GM18907 (cell line): ENCODE measurements around the gene ABCG4.
"Not testable (repeated sequence)": the region's sequence is repeated elsewhere in the genome, so short reads cannot be mapped to it uniquely, and the experiment has no call there.

Experiments used
- ATAC-seq: cut with Tn5 transposase; IDR thresholded peaks from one replicate; pipeline ENCODE4 v1.9.1; 2021; ENCODE audit warnings: mild to moderate bottlenecking, moderate library complexity; ENCODE audit not compliant: unreplicated experiment

ABCG4 gene

GRCh38 chr11:119149018-119149785, at the start of gene ABCG4:
Gene ABCG4 (plus strand): TSS chr11:119149052. CDS start chr11:119149966, 914 bp downstream.
- ATAC-seq, result no peak

- ATAC-seq, result no peak
Measured at GRCh38 chr11:119099711-119100110, 49.1 kb upstream of the ABCG4 start.

- ATAC-seq, result no peak
Measured at GRCh38 chr11:119100246-119100970, 48.4 kb upstream of the ABCG4 start.

GRCh38 chr11:119100994-119101758, 47.7 kb upstream of the ABCG4 start:
- ATAC-seq, result peak; percentile 21

GRCh38 chr11:119101759-119102423, 47.0 kb upstream of the ABCG4 start, which contains the start of gene DPAGT1:
Gene DPAGT1 (minus strand): TSS chr11:119101853. CDS start chr11:119101655, 198 bp downstream.
- peak; percentile 79 for ATAC-seq

- ATAC-seq, result not testable (repeated sequence)
Measured at GRCh38 chr11:119103161-119103664, 45.6 kb upstream of the ABCG4 start.

- no peak for ATAC-seq
Measured at GRCh38 chr11:119103793-119104192, 45.1 kb upstream of the ABCG4 start.

GRCh38 chr11:119106564-119107537, 42.0 kb upstream of the ABCG4 start, which contains the start of gene C2CD2L:
Gene C2CD2L (plus strand): TSS chr11:119107344. CDS start chr11:119107742, 398 bp downstream.
- ATAC-seq, result peak; percentile 70

GRCh38 chr11:119107538-119108145, 41.2 kb upstream of the ABCG4 start:
- peak; percentile 19 for ATAC-seq

GRCh38 chr11:119108146-119108856, 40.6 kb upstream of the ABCG4 start:
- no peak for ATAC-seq

- no peak for ATAC-seq
Measured at GRCh38 chr11:119108857-119109221, 40.0 kb upstream of the ABCG4 start.

GRCh38 chr11:119109843-119110242, 39.0 kb upstream of the ABCG4 start:
- ATAC-seq, result no peak

GRCh38 chr11:119110439-119110838, 38.4 kb upstream of the ABCG4 start:
- no peak for ATAC-seq

- no peak for ATAC-seq
Measured at GRCh38 chr11:119111361-119111925, 37.4 kb upstream of the ABCG4 start.

GRCh38 chr11:119112314-119113020, 36.4 kb upstream of the ABCG4 start:
- ATAC-seq, result no peak

- ATAC-seq, result no peak
Measured at GRCh38 chr11:119113716-119114115, 35.1 kb upstream of the ABCG4 start.

GRCh38 chr11:119114351-119114750, 34.5 kb upstream of the ABCG4 start:
- ATAC-seq, result no peak
